Tibial nerve (tissue), 4 donors: ENCODE measurements around the gene CDH22. TPM values are rescaled to one million over a fixed set of nuclear protein-coding genes. Genes with fewer than 3 reads are reported as not detected.

Experiments used
- DNase-seq, 2 donors: peaks; one replicate each; pipeline ENCODE4 v3.0.0-alpha.2; 2019; ENCODE audit warnings: low spot score in 2 of 2
- H3K27ac ChIP-seq, 4 donors: fragments of 200-600 bp; sonication (generic) in 3 of 4; one replicate each; pipeline ENCODE4 v1.5.1; 2017 to 2019; ENCODE audit warnings: mild to moderate bottlenecking in 1 of 4
- H3K27me3 ChIP-seq, 2 donors: fragments of 200-600 bp; sonication (generic) in 1 of 2; one replicate each; pipeline versions ENCODE4 v1.5.1 to v1.6.0; 2017 to 2019
- H3K36me3 ChIP-seq, 3 donors: fragments of 200-600 bp; sonication (generic); one replicate each; pipeline ENCODE4 v1.5.1; 2018 to 2019
- H3K4me1 ChIP-seq, 4 donors: fragments of 200-600 bp; sonication (generic) in 3 of 4; one replicate each; pipeline ENCODE4 v1.5.1; 2017 to 2019
- H3K4me3 ChIP-seq, 4 donors: fragments of 200-600 bp; sonication (generic) in 3 of 4; one replicate each; pipeline ENCODE4 v1.5.1; 2017 to 2019; ENCODE audit warnings: mild to moderate bottlenecking in 1 of 4, moderate library complexity in 1 of 4
- H3K9me3 ChIP-seq, 4 donors: fragments of 200-600 bp; sonication (generic) in 3 of 4; one replicate each; pipeline ENCODE4 v1.5.1; 2017 to 2019
- EP300 ChIP-seq, 2 donors: sonication (generic); formaldehyde crosslinking; IDR thresholded peaks; one replicate each; pipeline ENCODE4 v1.6.1; 2017; ENCODE audit warnings: antibody characterized with exemption in 2 of 2, mild to moderate bottlenecking in 1 of 2
- POLR2A ChIP-seq, 2 donors: fragments of 450-650 bp; IDR thresholded peaks; one replicate each; pipeline ENCODE4 v1.6.1; 2017; ENCODE audit warnings: antibody characterized with exemption in 2 of 2, mild to moderate bottlenecking in 2 of 2, moderate library complexity in 2 of 2
- WGBS, 2 donors: methylation state at CpG; one replicate each; pipeline ENCODE4 v1.1.5; 2018; 5-methylcytosine and 5-hydroxymethylcytosine counted together
- total RNA-seq, 4 donors: library from RNA; depleted of rRNA; stranded (reverse); fragments of >200 nt; gene quantifications; one replicate each; pipeline ENCODE4 v1.1.0, GENCODE V29; 2016
- TF ChIP-seq, protein P1 (sequence below), 5 experiments: fragments of 200-600 bp in 3 of 5; fragments of 450-650 bp in 2 of 5; sonication (generic) in 3 of 5; IDR thresholded peaks; one replicate each; pipeline ENCODE4 v1.5.1; 2016 to 2019; ENCODE audit warnings: antibody characterized with exemption in 5 of 5, mild to moderate bottlenecking in 3 of 5, moderate library complexity in 2 of 5

The CDH22 gene
- total RNA-seq, 4 donors from 2014 or later, result 0.20 to 1.0 (median 0.60) TPM; not detected in 1

GRCh38 chr20:46126440-46127056 lies 181.8 kb downstream of the CDH22 start:
- Histone ChIP-seq H3K36me3 (peaks cover 0 to 42% (median 6%) of the 10 kb centered on the region in 3 donors), H3K9me3 (no peaks in the 10 kb centered on the region), H3K4me1 (peaks cover 0 to 4% (median 0%) of the 10 kb centered on the region in 4 donors), H3K27me3 (peaks cover 0 to 6% of the 10 kb centered on the region in 2 donors), H3K27ac (no peak overlapping the region), H3K4me3 (no peak overlapping the region)
- DNase-seq, result no peak
- TF ChIP-seq EP300 (IDR thresholded peaks at IDR 0.05), result no peak
- no peak for TF ChIP-seq POLR2A (IDR thresholded peaks at IDR 0.05)
- TF ChIP-seq, protein P1, sequence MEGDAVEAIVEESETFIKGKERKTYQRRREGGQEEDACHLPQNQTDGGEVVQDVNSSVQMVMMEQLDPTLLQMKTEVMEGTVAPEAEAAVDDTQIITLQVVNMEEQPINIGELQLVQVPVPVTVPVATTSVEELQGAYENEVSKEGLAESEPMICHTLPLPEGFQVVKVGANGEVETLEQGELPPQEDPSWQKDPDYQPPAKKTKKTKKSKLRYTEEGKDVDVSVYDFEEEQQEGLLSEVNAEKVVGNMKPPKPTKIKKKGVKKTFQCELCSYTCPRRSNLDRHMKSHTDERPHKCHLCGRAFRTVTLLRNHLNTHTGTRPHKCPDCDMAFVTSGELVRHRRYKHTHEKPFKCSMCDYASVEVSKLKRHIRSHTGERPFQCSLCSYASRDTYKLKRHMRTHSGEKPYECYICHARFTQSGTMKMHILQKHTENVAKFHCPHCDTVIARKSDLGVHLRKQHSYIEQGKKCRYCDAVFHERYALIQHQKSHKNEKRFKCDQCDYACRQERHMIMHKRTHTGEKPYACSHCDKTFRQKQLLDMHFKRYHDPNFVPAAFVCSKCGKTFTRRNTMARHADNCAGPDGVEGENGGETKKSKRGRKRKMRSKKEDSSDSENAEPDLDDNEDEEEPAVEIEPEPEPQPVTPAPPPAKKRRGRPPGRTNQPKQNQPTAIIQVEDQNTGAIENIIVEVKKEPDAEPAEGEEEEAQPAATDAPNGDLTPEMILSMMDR (IDR thresholded peaks at IDR 0.05), result no peak
- 77 to 78% methylated on average over 5 of the region's 5 CpGs for WGBS, 2 donors

Other genes with a start within 250 kb of the CDH22 start
- 10 to 100 TPM; 34.8 to 71.4 (median 47.2) TPM for gene NCOA5, start 218.5 kb downstream of the CDH22 start, total RNA-seq
- 10 to 100 TPM; 18.0 to 32.8 (median 25.1) TPM for gene CD40, start 190.2 kb downstream of the CDH22 start, total RNA-seq
- gene ELMO2, start 98.1 kb upstream of the CDH22 start, total RNA-seq, result 10 to 100 TPM; 56.7 to 78.9 (median 70.5) TPM
- 10 to 100 TPM in 1 of 4 donors, 1 to 10 TPM in 3; 5.1 to 14.0 (median 7.0) TPM for gene ZNF334, start 205.1 kb upstream of the CDH22 start, total RNA-seq
- not detected for gene OCSTAMP, start 242.2 kb upstream of the CDH22 start, total RNA-seq